H9 (cell line): ENCODE results near the gene FAT1. TPM values are rescaled to one million over a fixed set of nuclear protein-coding genes. Genes with fewer than 3 reads are reported as not detected.
A peak's percentile ranks its signal among the peaks of the same experiment; 100 is the strongest.

ENCODE experiments used
- DNase-seq: peaks from one replicate; pipeline ENCODE4 v3.0.0-alpha.2; 2017
- H2AFZ ChIP-seq: one replicate; pipeline ENCODE4 v1.6.1; 2013; ENCODE audit warnings: mild to moderate bottlenecking, low read length, control low read depth, moderate library complexity
- H2AK5ac ChIP-seq: 2 replicates; pipeline ENCODE4 v1.6.1; 2013; ENCODE audit warnings: low read length, control low read depth, mixed read lengths; ENCODE audit not compliant: insufficient read length
- H2BK120ac ChIP-seq: one replicate; pipeline ENCODE4 v1.6.1; 2013; ENCODE audit warnings: low read depth, mild to moderate bottlenecking, low read length, control low read depth, inconsistent platforms; ENCODE audit not compliant: poor library complexity, severe bottlenecking
- H2BK12ac ChIP-seq: 2 replicates; pipeline ENCODE4 v1.6.1; 2013; ENCODE audit warnings: low read length, control low read depth, mixed read lengths, low read depth; ENCODE audit not compliant: insufficient read length
- H2BK15ac ChIP-seq: 2 replicates; pipeline ENCODE4 v1.6.1; 2013; ENCODE audit warnings: low read depth, low read length, control low read depth
- H2BK20ac ChIP-seq: one replicate; pipeline ENCODE4 v1.6.1; 2013; ENCODE audit warnings: low read depth, mild to moderate bottlenecking, low read length, control low read depth, inconsistent platforms; ENCODE audit not compliant: poor library complexity, severe bottlenecking
- H2BK5ac ChIP-seq: 2 replicates; pipeline ENCODE4 v1.6.1; 2013; ENCODE audit warnings: low read length, control low read depth, mixed read lengths; ENCODE audit not compliant: insufficient read length
- H3K14ac ChIP-seq: 2 replicates; pipeline ENCODE4 v1.6.1; 2013; ENCODE audit warnings: low read length, control low read depth; ENCODE audit not compliant: insufficient read depth
- H3K18ac ChIP-seq: 2 replicates; pipeline ENCODE4 v1.6.1; 2013; ENCODE audit warnings: low read depth, mild to moderate bottlenecking, mixed read lengths, low read length, control low read depth; ENCODE audit not compliant: insufficient read length
- H3K23ac ChIP-seq: 2 replicates; pipeline ENCODE4 v1.6.1; 2013; ENCODE audit warnings: low read length, control low read depth, mixed read lengths, low read depth; ENCODE audit not compliant: insufficient read length
- H3K23me2 ChIP-seq: 2 replicates; pipeline ENCODE4 v1.6.1; 2013; ENCODE audit warnings: low read depth, mild to moderate bottlenecking, mixed read lengths, low read length, control low read depth; ENCODE audit not compliant: insufficient read length, poor library complexity, severe bottlenecking
- H3K27ac ChIP-seq: 2 replicates; pipeline ENCODE4 v1.5.1; 2013; ENCODE audit warnings: low read length, control low read depth, mixed read lengths, low read depth; ENCODE audit not compliant: insufficient read length
- H3K27me3 ChIP-seq: 2 replicates; pipeline ENCODE4 v1.6.1; 2013; ENCODE audit warnings: low read length, control low read depth, inconsistent platforms; ENCODE audit not compliant: insufficient read depth
- H3K4ac ChIP-seq: 2 replicates; pipeline ENCODE4 v1.6.1; 2013; ENCODE audit warnings: low read depth, mild to moderate bottlenecking, control low read depth, inconsistent platforms, low read length, moderate library complexity
- H3K4me1 ChIP-seq: 2 replicates; pipeline ENCODE4 v1.6.1; 2013; ENCODE audit warnings: low read length, control low read depth, inconsistent platforms; ENCODE audit not compliant: insufficient read depth
- H3K4me2 ChIP-seq: 2 replicates; pipeline ENCODE4 v1.6.1; 2013; ENCODE audit warnings: low read length, control low read depth, mixed read lengths; ENCODE audit not compliant: insufficient read length, insufficient read depth
- H3K56ac ChIP-seq: 2 replicates; pipeline ENCODE4 v1.6.1; 2013; ENCODE audit warnings: low read depth, mild to moderate bottlenecking, mixed read lengths, low read length, control low read depth; ENCODE audit not compliant: insufficient read length
- H3K79me1 ChIP-seq: 2 replicates; pipeline ENCODE4 v1.6.1; 2013; ENCODE audit warnings: low read depth, mild to moderate bottlenecking, moderate library complexity, low read length, control low read depth, inconsistent platforms; ENCODE audit not compliant: insufficient read depth, poor library complexity, severe bottlenecking
- H3K79me2 ChIP-seq: 2 replicates; pipeline ENCODE4 v1.6.1; 2013; ENCODE audit warnings: low read length, control low read depth, inconsistent platforms; ENCODE audit not compliant: insufficient read depth
- H3K9ac ChIP-seq: 2 replicates; pipeline ENCODE4 v1.6.1; 2013; ENCODE audit warnings: low read length, control low read depth, mixed read lengths; ENCODE audit not compliant: insufficient read length; ENCODE audit errors: extremely low read depth
- H3K9me3 ChIP-seq: one replicate; pipeline ENCODE4 v1.6.1; 2013; ENCODE audit warnings: low read depth, low read length, inconsistent platforms; ENCODE audit not compliant: control insufficient read depth
- H3T11ph ChIP-seq: one replicate; pipeline ENCODE4 v1.6.1; 2013; ENCODE audit warnings: mild to moderate bottlenecking, low read length, control low read depth, inconsistent platforms
- H4K20me1 ChIP-seq: one replicate; pipeline ENCODE4 v1.6.1; 2013; ENCODE audit not compliant: control insufficient read depth, insufficient read length, insufficient read depth
- H4K5ac ChIP-seq: 2 replicates; pipeline ENCODE4 v1.6.1; 2013; ENCODE audit warnings: low read depth, mild to moderate bottlenecking, mixed read lengths, low read length, control low read depth; ENCODE audit not compliant: insufficient read length
- H4K8ac ChIP-seq: replicated peaks from 2 replicates; pipeline ENCODE4 v1.6.1; 2013; ENCODE audit warnings: low read length, control low read depth, mixed read lengths, low read depth; ENCODE audit not compliant: insufficient read length
- H4K91ac ChIP-seq: 2 replicates; pipeline ENCODE4 v1.6.1; 2013; ENCODE audit warnings: low read depth, mild to moderate bottlenecking, moderate library complexity, mixed read lengths, low read length, control low read depth; ENCODE audit not compliant: insufficient read length
- H3K27ac Mint-ChIP-seq, 3 experiments: 2 replicates in 2 of 3; 3 replicates in 1 of 3; pipeline ENCODE4 v1.8.0; 2020 to 2021; ENCODE audit warnings: mixed read lengths in 3 of 3, mild to moderate bottlenecking in 1 of 3, moderate library complexity in 1 of 3
- H3K27me3 Mint-ChIP-seq: 2 replicates; pipeline ENCODE4 v1.8.0; 2021; ENCODE audit warnings: low read depth, mild to moderate bottlenecking, moderate library complexity, mixed read lengths
- H3K36me3 Mint-ChIP-seq, 3 experiments: 2 replicates in 2 of 3; 3 replicates in 1 of 3; pipeline ENCODE4 v1.8.0; 2020 to 2021; ENCODE audit warnings: low read depth in 3 of 3, mixed read lengths in 3 of 3; ENCODE audit not compliant: insufficient read depth in 1 of 3
- H3K4me1 Mint-ChIP-seq, 2 experiments: 2 replicates each; pipeline ENCODE4 v1.8.0; 2020; ENCODE audit warnings: mixed read lengths in 2 of 2
- H3K4me3 Mint-ChIP-seq, 2 experiments: 2 replicates in 1 of 2; 3 replicates in 1 of 2; pipeline ENCODE4 v1.8.0; 2020 to 2021; ENCODE audit warnings: mild to moderate bottlenecking in 2 of 2, mixed read lengths in 2 of 2, moderate library complexity in 1 of 2
- H3K9me3 Mint-ChIP-seq, 2 experiments: 2 replicates in 1 of 2; 3 replicates in 1 of 2; pipeline ENCODE4 v1.8.0; 2020; ENCODE audit warnings: mild to moderate bottlenecking in 2 of 2, mixed read lengths in 2 of 2, moderate library complexity in 1 of 2
- WGBS: extraction: QIAGEN DNeasy Blood & Tissue Kit; methylation state at CpG from one replicate; pipeline ENCODE4 v1.1.7; 2013; ENCODE audit warnings: missing lambda C conversion rate, low lambda C conversion rate, mixed read lengths; ENCODE audit not compliant: insufficient read length; ENCODE audit errors: extremely low coverage; 5-methylcytosine and 5-hydroxymethylcytosine counted together
- total RNA-seq: library from RNA; stranded (reverse); gene quantifications from 2 replicates; pipeline ENCODE4 v1.2.1, GENCODE V29; 2021
- TF ChIP-seq, protein P1 (sequence below): fragments of 200-600 bp; sonication (generic); conservative IDR thresholded peaks from 3 replicates; pipeline ENCODE4 v1.8.0; 2021; ENCODE audit warnings: antibody characterized with exemption, mild to moderate bottlenecking

FAT1 gene
- total RNA-seq, 1 experiment from 2014 or later = 173 TPM

DNA sequence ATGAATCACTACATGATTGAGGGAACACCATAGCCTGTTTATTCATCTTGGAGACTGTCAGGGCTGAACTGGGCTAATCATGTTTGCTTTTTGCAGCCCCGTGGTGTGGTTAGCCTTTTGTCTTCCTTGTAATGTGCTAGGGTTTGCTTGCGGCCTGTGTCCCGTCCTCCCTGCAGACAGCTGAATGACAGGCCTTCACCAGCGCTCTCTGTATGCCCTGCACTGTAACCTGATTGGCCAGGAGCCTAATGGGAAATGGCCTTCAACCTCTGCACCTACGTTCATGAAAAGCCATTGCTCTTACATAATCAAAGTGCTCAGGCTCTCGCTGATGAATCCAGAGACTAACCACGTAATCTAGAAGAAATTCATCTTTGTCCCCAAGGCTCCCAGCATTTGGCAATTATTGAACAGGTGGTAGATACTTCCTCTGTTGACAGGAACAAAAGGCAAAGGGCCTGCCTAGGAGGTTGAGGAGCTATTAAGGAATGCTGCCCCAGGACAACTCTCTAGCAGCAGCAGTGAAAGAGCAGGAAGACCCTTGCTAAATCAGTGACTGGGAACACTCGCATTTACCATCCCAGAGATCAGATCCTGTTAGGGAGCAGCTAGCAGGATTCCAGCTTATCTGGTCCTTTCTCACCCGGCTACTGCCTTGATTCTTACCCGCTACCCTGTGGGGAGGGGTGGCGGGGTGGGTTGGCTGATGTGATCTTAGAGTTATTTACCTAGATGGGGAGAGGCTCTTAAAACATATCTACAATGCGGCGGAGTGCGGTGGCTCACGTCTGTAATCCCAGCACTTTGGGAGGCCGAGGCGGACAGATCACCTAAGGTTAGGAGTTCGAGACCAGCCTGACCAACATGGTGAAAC is 42.3 kb upstream of the FAT1 start:
- no peak overlapping the region for H2BK20ac ChIP-seq
- Mint-ChIP-seq H3K27ac (peak overlapping the region in 1 of 3 experiments; percentile 60; a peak in 2 of 7 replicates), H3K27me3 (no peaks in the 10 kb centered on the region), H3K4me1 (peaks cover 4 to 10% of the 10 kb centered on the region in 2 experiments), H3K36me3 (no peaks in the 10 kb centered on the region), H3K4me3 (no peak overlapping the region), H3K9me3 (no peaks in the 10 kb centered on the region; a peak in 1 of 5 replicates)
- H2BK120ac ChIP-seq = no peak overlapping the region
- H3K9ac ChIP-seq = no peak overlapping the region
- H4K8ac ChIP-seq = no peak overlapping the region
- H3K27ac ChIP-seq = no peak overlapping the region
- no peak overlapping the region for H3K23ac ChIP-seq
- H3K23me2 ChIP-seq = no peaks in the 10 kb centered on the region
- TF ChIP-seq, protein P1, sequence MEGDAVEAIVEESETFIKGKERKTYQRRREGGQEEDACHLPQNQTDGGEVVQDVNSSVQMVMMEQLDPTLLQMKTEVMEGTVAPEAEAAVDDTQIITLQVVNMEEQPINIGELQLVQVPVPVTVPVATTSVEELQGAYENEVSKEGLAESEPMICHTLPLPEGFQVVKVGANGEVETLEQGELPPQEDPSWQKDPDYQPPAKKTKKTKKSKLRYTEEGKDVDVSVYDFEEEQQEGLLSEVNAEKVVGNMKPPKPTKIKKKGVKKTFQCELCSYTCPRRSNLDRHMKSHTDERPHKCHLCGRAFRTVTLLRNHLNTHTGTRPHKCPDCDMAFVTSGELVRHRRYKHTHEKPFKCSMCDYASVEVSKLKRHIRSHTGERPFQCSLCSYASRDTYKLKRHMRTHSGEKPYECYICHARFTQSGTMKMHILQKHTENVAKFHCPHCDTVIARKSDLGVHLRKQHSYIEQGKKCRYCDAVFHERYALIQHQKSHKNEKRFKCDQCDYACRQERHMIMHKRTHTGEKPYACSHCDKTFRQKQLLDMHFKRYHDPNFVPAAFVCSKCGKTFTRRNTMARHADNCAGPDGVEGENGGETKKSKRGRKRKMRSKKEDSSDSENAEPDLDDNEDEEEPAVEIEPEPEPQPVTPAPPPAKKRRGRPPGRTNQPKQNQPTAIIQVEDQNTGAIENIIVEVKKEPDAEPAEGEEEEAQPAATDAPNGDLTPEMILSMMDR = no peak
- H3K4me1 ChIP-seq = no peaks in the 10 kb centered on the region
- H3K9me3 ChIP-seq = no peaks in the 10 kb centered on the region
- no peak for DNase-seq
- no peaks in the 10 kb centered on the region for H3K79me2 ChIP-seq
- no peak overlapping the region for H2AK5ac ChIP-seq
- no CpG with 5 or more reads among the region's 18 CpGs for WGBS
- no peaks in the 10 kb centered on the region for H3K27me3 ChIP-seq
- no peak overlapping the region for H3T11ph ChIP-seq
- no peak overlapping the region for H2BK15ac ChIP-seq
- no peak overlapping the region for H2BK5ac ChIP-seq
- H3K79me1 ChIP-seq = no peaks in the 10 kb centered on the region
- H2AFZ ChIP-seq = peak overlapping the region; percentile 52
- H3K56ac ChIP-seq = no peak overlapping the region
- H4K5ac ChIP-seq = no peak overlapping the region
- no peak overlapping the region for H3K4me2 ChIP-seq
- H2BK12ac ChIP-seq = no peak overlapping the region
- H4K91ac ChIP-seq = no peak overlapping the region
- H4K20me1 ChIP-seq = no peaks in the 10 kb centered on the region
- H3K18ac ChIP-seq = no peak overlapping the region
- no peak overlapping the region for H3K4ac ChIP-seq
- no peak overlapping the region; the same call in 1 of the 2 replicates for H3K14ac ChIP-seq
